Posterior cingulate gyrus (tissue), 11 donors: Measurements from ENCODE around the gene IL17A.
"Not testable (repeated sequence)": the region's sequence is repeated elsewhere in the genome, so short reads cannot be mapped to it uniquely, and the experiment has no call there.

Experiments used
- DNase-seq, 10 donors: peaks; one replicate each; pipeline versions ENCODE4 v3.0.0 to v3.0.0-alpha.2; 2020 to 2021; ENCODE audit warnings: mixed read lengths in 3 of 10
- intact Hi-C: fragments of 100-400 bp; cut with DNase I; formaldehyde crosslinking; loops from one replicate; pipeline ENCODE4 v1.15.1; 2023

The IL17A gene

GRCh38 chr6:52162940-52163908 lies 23.0 kb upstream of the IL17A start:
- no peak for DNase-seq
- intact Hi-C loops: no loop called here

- intact Hi-C loops: loop anchor here (2.0 kb wide), 1 partner anchor 100 kb away; no protein-coding TSS in a partner anchor
Observed at GRCh38 chr6:52164319-52165094, 21.7 kb upstream of the IL17A start.

GRCh38 chr6:52167267-52167666 lies 18.9 kb upstream of the IL17A start:
- intact Hi-C loops: no loop called here
- no peak for DNase-seq

More at GRCh38 chr6:52164319-52165094, 21.7 kb upstream of the IL17A start:
- DNase-seq: no peak

- DNase-seq, intact Hi-C loops: not testable (repeated sequence)
Observed at GRCh38 chr6:52168351-52168750, 17.8 kb upstream of the IL17A start.

GRCh38 chr6:52174118-52174517 lies 12.1 kb upstream of the IL17A start:
- intact Hi-C loops: no loop called here
- no peak for DNase-seq

GRCh38 chr6:52176550-52176949 lies 9.6 kb upstream of the IL17A start:
- no peak for DNase-seq
- intact Hi-C loops: no loop called here

- DNase-seq: no peak
- intact Hi-C loops: no loop called here
Observed at GRCh38 chr6:52177961-52178360, 8.2 kb upstream of the IL17A start.

GRCh38 chr6:52180787-52181558 lies 5.2 kb upstream of the IL17A start:
- intact Hi-C loops: no loop called here
- no peak for DNase-seq

- intact Hi-C loops: no loop called here
- no peak for DNase-seq
Observed at GRCh38 chr6:52183131-52183713, 3.0 kb upstream of the IL17A start.

GRCh38 chr6:52186480-52186879 lies 305 bp downstream of the IL17A start:
- intact Hi-C loops: no loop called here
- no peak for DNase-seq

- DNase-seq: no peak
- intact Hi-C loops: no loop called here
Observed at GRCh38 chr6:52187098-52187497, 923 bp downstream of the IL17A start.

- intact Hi-C loops: no loop called here
- no peak for DNase-seq
Observed at GRCh38 chr6:52189974-52190373, 3.8 kb downstream of the IL17A start.

GRCh38 chr6:52190409-52190808 lies 4.2 kb downstream of the IL17A start:
- no peak for DNase-seq
- intact Hi-C loops: no loop called here

- intact Hi-C loops: no loop called here
- no peak for DNase-seq
Observed at GRCh38 chr6:52191824-52192223, 5.6 kb downstream of the IL17A start.

GRCh38 chr6:52195886-52196285 lies 9.7 kb downstream of the IL17A start:
- intact Hi-C loops: no loop called here
- no peak for DNase-seq

GRCh38 chr6:52200088-52200487 lies 13.9 kb downstream of the IL17A start:
- intact Hi-C loops, DNase-seq: not testable (repeated sequence)

GRCh38 chr6:52201046-52201445 lies 14.9 kb downstream of the IL17A start:
- DNase-seq: no peak
- intact Hi-C loops: no loop called here

GRCh38 chr6:52201493-52201892 lies 15.3 kb downstream of the IL17A start:
- intact Hi-C loops: no loop called here
- DNase-seq: no peak

GRCh38 chr6:52207066-52207465 lies 20.9 kb downstream of the IL17A start:
- no peak for DNase-seq
- intact Hi-C loops: no loop called here

GRCh38 chr6:52208612-52209011 lies 22.4 kb downstream of the IL17A start:
- no peak for DNase-seq
- intact Hi-C loops: no loop called here
